ENCODE measurements around the gene RFX3.

The RFX3 gene

GRCh38 chr9:3415906-3416305, 109.9 kb downstream of the RFX3 start:
- DNase-seq: no peak

- DNase-seq: no peak
Observed at GRCh38 chr9:3413984-3414383, 111.8 kb downstream of the RFX3 start.

GRCh38 chr9:3410461-3410860, 115.3 kb downstream of the RFX3 start:
- DNase-seq: no peak

GRCh38 chr9:3409453-3409852, 116.3 kb downstream of the RFX3 start:
- DNase-seq: no peak

GRCh38 chr9:3403315-3403714, 122.5 kb downstream of the RFX3 start:
- DNase-seq: no peak

- no peak for DNase-seq
Observed at GRCh38 chr9:3401221-3401954, 124.4 kb downstream of the RFX3 start.

- peak; percentile 2 for DNase-seq
Observed at GRCh38 chr9:3398232-3398648, 127.6 kb downstream of the RFX3 start.

GRCh38 chr9:3397766-3398165, 128.0 kb downstream of the RFX3 start:
- no peak for DNase-seq

GRCh38 chr9:3391414-3391813, 134.4 kb downstream of the RFX3 start:
- DNase-seq: no peak

GRCh38 chr9:3386753-3387152, 139.0 kb downstream of the RFX3 start:
- peak; percentile 5 for DNase-seq

- peak; percentile 90 for DNase-seq
Observed at GRCh38 chr9:3385871-3386270, 139.9 kb downstream of the RFX3 start.

- no peak for DNase-seq
Observed at GRCh38 chr9:3371842-3372241, 154.0 kb downstream of the RFX3 start.

- no peak for DNase-seq
Observed at GRCh38 chr9:3370715-3371114, 155.1 kb downstream of the RFX3 start.

GRCh38 chr9:3367185-3367584, 158.6 kb downstream of the RFX3 start:
- no peak for DNase-seq

GRCh38 chr9:3361689-3362392, 164.0 kb downstream of the RFX3 start:
- DNase-seq: no peak

- no peak for DNase-seq
Observed at GRCh38 chr9:3361116-3361515, 164.7 kb downstream of the RFX3 start.

GRCh38 chr9:3360245-3360644, 165.6 kb downstream of the RFX3 start:
- DNase-seq: no peak

- no peak for DNase-seq
Observed at GRCh38 chr9:3359778-3360177, 166.0 kb downstream of the RFX3 start.

- no peak for DNase-seq
Observed at GRCh38 chr9:3359048-3359692, 166.6 kb downstream of the RFX3 start.

GRCh38 chr9:3348169-3348568, 177.6 kb downstream of the RFX3 start:
- DNase-seq: no peak

- DNase-seq: no peak
Observed at GRCh38 chr9:3346549-3346948, 179.3 kb downstream of the RFX3 start.

- no peak for DNase-seq
Observed at GRCh38 chr9:3343671-3344070, 182.1 kb downstream of the RFX3 start.

- DNase-seq: peak; percentile 4
Observed at GRCh38 chr9:3342159-3342777, 183.5 kb downstream of the RFX3 start.

Data from activated CD4-positive, alpha-beta T cell treated with anti-CD3 and anti-CD28 coated beads, Interleukin-2, amount 50 U/mL, for 16 hours (primary cell).